Measurements from ENCODE around the gene API5.

GRCh38 chr11:43358279-43358800 is 46.5 kb downstream of the API5 start:
- TF ChIP-seq CTCF (IDR thresholded peaks at IDR 0.05) (no peak), MAX (IDR thresholded peaks at IDR 0.05; ENCODE audit: low read depth) (0 out of 2 replicates have a peak, but pooled peaks have one; percentile 25), POLR2AphosphoS5 (IDR thresholded peaks at IDR 0.05; ENCODE audit: low read depth, low read length) (peak; percentile 96; the same call in 1 of the 2 replicates), RFX5 (IDR thresholded peaks at IDR 0.05; ENCODE audit: low read length) (no peak), IRF3 (IDR thresholded peaks at IDR 0.05; ENCODE audit: low read depth, low read length) (no peak), RCOR1 (IDR thresholded peaks at IDR 0.05; ENCODE audit: low read length) (no peak), CHD2 (IDR thresholded peaks at IDR 0.05; ENCODE audit: low read length, partially characterized antibody) (no peak)
